Islet precursor cell (in vitro differentiated cells): Measurements from ENCODE around the gene MAP1LC3B2.
"Not testable (repeated sequence)": the region's sequence is repeated elsewhere in the genome, so short reads cannot be mapped to it uniquely, and the experiment has no call there.

Source experiments
- DNase-seq: peaks from one replicate; pipeline ENCODE4 v3.0.0-alpha.2; 2018

Gene MAP1LC3B2

DNA sequence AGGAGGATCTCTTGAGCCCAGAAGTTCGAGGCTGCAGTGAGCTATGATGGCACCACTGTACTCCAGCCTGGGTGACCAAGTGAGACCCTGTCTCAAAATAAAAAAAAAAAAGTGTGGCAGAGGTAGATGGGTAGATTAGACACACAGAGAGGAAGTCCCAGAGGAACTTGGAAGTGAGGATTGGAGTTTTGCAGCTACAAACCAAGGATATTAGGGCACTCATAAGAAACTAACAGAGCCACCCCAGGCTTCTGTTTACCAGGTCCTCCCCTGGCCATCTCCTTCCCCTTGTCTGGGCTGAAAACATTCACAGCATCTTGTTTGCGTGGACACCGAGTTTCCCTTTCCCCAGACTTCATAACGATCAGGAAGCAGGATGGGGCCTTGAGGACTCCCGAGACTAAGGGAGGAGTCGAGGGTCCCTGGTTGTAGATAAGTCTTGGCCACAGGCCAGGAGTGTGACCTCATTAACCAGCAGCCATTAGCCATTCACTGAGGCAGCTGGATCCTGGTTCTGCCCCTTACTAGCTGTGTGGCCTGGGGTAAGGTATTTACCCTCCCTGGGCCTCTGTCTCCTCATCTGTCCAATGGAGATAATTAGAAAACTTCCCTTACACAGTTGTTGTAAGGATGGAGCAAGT lies 2.1 kb downstream of the MAP1LC3B2 start:
- DNase-seq: no peak

DNA sequence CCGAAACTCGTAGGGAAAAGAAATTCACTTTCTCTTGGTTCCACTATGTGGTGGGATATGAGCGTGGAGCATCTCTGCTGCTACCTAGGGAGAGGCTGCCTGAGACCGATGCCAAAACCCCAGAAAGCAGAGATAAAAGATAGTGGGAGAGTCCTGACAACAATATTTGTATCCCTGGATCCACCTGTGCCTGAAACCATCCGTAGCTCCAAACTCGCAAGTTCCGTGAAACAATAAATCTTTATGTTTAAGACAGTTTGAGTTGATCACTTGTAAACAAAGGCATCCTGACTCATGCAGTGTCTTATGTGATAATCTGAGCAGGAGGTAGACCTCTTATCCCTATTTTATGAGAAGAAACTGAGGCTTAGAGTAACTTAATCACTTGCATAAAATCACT lies 2.9 kb downstream of the MAP1LC3B2 start:
- no peak for DNase-seq

DNA sequence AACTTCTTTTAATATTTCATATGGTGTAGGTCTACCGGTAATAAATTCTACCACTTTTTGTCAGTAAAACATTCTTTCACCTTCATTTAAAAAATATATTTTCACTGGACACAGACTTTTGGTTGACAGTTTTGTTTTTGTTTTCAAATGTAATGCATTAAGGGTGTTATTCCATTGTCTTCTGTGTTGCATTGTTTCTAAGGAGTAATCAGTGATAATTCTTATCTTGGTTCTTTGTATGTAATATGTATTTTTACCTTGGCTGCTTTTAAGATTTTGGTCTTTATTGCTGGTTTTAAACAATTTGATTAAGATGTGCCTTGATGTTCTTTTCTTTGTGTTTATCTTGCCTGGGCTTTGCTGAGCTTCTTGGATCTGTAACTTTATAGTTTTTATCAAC lies 4.1 kb downstream of the MAP1LC3B2 start:
- DNase-seq: no peak

DNA sequence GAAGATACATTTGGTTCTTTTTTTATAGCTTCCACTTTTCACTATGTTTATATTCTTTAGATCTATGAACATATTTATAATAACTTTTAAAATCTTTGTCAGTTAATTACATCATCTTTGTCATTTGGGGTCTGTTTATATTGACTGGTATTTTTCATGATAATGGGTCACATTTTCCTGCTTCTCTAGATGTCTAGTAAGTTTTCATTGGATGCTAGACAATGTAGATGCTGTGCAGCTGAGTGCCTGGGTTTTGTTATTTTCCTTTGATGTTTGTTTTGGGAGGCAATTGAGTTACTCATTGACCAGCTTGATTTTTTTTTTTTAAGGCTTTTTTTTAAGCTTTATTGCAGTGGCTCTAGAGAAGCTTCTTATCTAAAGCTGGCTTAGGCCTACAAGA lies 4.9 kb downstream of the MAP1LC3B2 start:
- no peak for DNase-seq

DNA sequence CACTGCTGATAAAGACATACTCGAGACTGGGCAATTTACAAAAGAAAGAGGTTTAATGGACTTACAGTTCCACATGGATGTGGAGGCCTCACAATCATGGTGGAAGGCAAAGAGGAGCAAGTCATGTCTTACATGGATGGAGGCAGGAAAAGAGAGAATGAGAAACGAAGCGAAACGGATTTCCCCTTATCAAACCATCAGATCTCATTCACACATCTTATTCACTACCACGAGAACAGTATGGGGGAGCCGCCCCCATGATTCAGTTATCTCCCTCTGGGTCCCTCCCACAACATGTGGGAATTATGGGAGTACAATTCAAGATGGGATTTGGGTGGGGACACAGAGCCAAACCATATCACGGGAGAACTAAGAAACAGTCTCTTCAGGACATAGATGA lies 6.0 kb downstream of the MAP1LC3B2 start:
- DNase-seq: not testable (repeated sequence)

DNA sequence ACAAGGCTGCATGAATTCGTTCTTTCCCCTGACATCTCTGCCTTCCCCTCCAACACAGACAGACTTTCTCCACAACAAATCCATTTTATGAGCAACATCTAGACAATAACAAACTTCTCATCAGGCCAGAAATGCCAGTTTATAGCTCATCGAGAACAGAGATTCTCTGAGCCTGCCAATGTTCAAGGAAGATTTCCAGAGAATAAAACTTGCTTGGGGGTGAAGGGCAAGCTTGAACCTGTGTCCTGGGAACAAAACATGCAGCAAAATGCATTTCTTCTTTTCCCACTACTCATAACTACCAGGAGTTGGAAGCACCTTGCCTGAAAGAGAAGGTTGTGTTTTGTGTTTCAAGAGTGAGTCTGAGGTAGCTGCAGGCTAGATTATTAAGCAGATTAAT lies 6.8 kb downstream of the MAP1LC3B2 start:
- no peak for DNase-seq

DNA sequence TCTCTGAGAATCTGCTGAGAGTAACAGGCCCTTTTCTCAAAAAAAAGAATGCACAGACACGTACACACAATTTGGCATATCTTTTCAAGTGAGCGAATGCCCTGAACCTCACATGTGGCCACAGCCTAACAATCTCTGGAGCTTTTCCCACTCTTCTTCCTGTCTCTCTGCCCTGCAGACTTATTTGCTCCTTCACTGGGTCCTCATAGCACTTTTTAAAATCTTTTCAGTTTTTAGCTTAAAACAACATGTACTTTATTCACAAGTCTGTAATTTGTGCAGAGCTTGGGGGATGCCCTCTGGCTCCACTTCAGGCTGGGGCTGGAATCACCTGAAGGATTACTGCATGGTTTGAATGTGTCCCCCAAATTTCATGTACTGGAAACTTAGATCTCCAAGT lies 9.0 kb downstream of the MAP1LC3B2 start:
- no peak for DNase-seq

DNA sequence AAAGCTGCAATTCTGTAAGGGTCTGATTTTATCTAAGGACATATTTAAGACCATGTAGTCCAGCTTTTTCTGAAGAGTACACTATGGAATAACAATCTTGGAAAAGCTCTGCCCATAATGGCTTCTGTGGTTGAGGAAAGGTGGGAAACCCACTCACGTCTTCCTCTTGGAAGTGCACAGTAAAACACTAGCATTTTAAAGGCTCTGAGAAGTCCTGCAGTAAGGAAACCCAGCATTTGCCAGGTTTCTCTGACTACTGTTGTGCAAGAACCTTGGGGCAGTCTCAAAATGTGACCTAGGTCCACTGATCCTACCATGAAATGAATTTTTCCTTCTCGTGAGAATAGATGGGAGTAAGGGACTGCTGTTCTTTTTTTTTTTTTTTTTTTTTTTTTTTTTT lies 11.9 kb downstream of the MAP1LC3B2 start:
- DNase-seq: no peak

DNA sequence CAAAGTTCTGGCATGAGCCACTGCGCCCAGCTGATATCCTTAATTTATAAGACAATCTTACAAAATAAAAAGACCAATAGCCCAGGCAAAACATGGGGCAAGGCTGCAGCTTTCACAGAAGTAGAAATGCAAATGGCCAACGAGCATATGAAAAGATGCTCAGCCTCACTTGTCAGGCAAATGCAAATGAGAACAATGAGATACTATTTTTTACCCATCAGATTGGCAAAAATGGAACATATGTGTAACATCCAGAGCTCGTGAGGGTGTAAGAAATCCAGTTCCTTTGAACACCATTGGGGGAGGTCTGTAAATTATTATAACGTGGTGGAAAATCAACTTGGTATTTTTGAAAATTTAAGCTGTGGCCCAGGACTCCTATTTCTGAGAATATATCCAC lies 14.6 kb downstream of the MAP1LC3B2 start:
- DNase-seq: no peak

DNA sequence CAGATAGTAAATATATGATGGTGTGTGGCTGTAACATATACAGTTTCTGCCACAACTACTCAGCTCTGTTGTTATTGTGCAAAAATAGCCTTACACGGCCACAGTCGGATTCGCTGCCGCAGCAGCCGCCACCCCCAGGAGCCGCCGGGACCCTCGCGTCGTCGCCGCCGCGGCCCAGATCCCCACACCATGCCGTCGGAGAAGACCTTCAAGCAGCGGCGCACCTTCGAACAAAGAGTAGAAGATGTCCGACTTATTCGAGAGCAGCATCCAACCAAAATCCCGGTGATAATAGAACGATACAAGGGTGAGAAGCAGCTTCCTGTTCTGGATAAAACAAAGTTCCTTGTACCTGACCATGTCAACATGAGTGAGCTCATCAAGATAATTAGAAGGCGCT lies 16.6 kb downstream of the MAP1LC3B2 start:
- DNase-seq: not testable (repeated sequence)

DNA sequence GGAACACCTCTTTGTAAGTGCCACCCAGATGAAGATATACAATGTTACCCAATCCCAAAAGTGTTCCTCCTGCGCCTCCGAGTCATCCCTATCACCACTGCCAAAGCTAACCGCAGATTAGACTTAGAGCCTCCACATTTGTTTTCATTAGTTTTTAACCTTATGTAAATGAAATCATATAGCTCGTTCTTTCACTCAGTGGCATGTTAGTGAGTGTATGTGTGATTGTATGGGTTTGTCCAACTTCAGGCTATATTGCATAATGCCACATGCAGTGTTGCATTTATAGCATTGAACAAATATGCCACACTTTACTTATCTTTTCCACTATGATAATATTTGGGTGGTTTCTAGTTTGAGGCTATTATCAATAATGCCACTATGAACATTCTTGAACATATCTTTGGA lies 18.0 kb downstream of the MAP1LC3B2 start:
- DNase-seq: no peak

DNA sequence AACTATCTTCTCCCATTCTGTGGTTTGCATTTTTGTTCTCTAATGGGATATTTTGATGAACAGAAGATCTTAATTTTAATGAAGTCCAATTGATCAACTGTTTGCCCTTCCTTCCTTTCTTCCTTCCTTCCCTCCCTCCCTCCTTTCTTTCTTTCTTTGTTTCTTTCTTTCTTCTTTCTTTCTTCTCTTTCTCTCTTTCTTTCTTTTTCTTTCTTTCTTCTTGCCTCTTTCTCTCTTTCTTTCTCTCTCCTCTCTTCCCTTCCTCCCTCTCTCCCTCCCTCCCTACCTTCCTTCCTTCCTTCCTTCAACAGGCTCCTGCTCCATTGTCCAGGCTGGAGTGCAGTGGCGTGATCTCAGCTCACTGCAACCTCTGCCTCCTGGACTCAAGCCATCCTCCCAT lies 18.9 kb downstream of the MAP1LC3B2 start:
- no peak for DNase-seq

DNA sequence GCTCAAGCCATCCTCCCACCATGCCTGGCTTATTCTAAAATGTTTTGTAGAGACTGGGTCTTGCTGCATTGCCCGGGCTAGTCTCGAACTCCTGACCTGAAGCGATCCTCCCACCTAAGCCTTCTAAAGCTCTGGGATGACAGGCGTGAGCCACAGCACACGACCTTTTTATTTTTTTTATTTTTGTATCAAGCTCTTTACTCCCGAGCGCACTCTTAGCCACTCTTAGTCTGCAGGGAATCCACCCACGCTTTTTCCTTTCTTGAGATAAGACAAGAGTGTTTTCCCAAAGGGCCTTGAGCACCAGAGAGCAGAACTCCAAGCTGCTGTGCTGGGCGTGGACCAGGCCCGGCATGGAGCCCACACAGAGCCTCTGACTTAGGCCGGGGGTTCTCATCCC lies 23.4 kb downstream of the MAP1LC3B2 start:
- DNase-seq: no peak

DNA sequence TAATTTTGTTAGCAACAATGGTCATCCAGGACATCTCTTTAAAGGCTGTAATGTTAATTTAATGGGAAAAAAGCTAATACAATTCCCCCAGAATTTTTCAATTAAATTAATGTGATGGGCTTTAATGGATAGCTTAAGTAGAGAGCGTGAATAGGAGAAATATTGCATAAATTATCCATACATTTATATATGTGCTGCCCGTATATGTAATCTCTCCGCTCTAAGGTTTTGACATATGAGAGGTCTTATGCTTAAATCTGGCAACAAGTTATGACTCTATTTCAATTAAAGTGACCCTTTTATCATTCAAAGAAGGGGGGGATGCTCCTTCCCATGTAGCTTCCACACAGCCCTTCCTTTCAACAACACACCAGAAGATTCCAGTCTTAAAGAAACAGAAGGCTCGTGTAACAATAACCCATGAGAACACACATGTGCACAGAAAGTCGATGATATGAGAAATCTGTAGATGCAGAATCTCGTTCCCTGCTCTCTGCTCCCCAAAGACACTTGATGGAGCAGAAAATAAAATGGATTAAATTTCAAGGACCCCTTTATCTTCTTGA lies 24.0 kb downstream of the MAP1LC3B2 start:
- no peak for DNase-seq

DNA sequence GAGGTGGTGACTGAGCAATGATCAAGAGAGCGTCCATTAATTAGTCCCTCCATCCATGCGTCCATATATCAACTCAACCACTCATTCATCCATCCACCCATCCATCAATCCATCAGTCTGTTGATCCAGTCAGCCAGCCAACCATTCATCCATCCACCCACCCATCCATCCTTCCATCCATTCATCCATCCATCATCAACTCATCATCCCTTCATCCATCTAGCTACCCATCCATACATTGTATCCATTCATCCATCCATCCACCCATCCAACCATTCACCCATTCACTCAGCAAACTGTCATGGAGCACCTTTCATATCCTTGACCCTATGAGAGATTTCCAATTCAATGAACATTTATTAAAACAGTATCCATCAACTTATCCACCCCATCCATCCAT lies 28.1 kb downstream of the MAP1LC3B2 start:
- no peak for DNase-seq

DNA sequence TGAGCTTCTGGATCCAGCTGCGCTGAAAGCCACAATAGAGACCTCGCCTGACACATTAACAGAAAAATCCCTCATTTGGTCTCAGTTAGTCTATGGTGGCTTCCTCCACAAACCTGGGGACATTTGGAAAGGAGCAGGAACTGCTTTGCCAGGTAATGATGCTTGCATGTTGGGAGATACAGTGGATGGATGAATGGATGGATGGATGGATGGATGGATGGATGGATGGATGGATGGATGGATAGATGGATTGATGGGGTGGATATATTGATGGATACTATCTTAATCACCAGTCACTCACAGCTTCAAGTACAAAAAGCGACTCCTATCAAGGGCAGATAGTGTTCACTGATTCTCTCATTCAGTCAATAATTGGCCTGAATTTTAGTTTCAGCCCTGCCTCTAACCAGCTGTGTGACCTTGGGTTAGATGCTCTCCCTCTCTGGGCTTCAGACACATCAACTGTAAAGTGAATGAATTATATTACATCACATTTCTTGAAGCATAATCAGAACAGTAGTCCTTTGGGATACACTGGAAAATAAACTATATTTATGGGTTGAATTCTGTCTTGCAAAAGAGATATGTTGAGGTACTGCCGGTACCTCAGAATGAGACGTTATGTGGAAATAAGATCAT lies 29.3 kb downstream of the MAP1LC3B2 start:
- no peak for DNase-seq

DNA sequence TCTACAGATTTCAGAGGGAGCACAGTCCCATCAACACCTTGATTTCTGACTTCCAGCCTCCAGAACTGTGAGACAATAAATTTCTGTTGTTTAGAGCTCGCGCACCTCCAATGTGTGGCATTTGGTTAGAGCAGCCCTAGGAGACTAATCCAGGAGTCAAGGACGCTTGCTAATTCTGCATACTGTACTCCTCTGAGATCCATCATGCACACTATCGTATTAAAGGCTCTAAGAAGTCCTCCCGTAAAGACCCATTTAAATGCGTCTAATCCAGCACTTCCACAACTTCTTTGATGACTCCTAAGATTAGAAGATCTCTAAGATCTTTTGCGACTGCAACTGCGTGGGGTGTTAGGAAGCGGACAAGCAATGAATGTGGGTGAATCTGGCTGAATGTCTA lies 30.4 kb downstream of the MAP1LC3B2 start:
- DNase-seq: no peak

DNA sequence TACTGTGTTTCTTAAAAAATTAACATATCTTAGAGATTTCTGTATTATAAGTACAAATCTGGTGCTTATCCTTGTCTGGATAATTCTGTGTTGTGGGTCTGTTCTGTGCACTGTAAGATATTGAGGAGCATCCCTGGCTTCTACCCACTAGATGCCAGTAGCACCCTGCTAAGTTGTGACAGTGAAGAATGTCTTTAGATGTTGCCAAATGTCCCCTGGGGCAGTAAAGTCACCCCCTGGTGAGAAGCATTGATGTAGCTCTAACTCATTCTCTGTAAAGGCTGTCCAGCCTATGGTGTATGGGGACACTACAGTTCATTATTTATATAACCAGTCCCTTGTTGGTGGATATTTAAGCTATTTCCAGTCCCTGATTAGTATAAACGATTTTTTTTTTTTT lies 31.4 kb downstream of the MAP1LC3B2 start:
- no peak for DNase-seq

DNA sequence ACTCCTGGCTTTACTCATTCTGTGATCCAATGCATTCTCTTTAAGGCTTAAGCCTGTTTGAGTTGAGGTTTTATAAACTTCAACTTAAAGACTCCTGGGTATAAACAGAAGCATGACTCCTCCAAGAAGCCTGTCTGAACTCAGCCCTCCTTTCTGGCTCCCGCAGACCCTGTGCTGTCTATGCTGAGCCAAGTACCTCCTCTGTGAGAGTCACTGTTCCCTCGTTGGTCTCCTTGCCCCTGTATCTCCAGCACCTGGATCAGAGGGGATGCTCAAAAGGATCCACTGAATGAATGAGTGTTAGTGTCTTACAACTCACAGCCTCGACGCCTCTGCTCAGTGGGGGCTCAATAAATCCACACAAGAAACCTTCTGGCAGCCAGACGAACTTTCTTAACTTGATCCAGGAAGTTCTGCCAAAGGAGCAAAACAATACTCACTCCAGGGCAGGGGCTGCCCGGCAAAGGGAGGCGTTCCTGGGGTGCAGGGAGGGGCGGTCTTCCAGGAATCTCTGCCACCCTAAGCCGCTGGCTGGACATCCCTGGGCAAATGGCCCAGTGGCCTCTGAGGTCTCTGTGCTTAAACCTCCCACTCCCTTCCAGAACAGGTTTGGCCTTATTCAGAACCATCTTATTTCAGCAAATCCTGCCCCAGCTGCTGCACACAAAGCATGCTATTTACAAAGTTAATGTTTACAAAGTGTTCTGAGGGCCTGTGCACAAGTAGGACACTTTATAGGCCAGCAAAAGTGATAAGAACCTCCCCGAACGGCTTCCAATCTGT lies 32.9 kb downstream of the MAP1LC3B2 start:
- DNase-seq: peak; percentile 74

DNA sequence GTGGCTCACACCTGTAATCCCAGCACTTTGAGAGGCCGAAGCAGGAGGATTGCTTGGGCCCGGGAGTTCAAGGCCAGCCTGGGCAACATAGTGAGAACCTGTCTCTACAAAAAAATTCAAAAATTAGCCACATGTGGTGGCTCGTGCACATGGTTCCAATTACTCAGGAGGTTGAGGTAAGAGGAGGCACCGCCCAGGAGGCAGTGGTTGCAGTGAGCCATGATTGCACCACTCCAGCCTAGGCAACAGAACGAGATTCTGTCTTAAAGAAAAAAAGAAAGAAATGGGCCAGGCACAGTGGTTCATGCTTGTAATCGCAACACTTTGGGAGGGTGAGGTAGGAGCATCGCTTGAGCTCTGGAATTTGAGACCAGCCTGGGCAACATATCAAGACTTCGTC lies 33.5 kb downstream of the MAP1LC3B2 start:
- no peak for DNase-seq

DNA sequence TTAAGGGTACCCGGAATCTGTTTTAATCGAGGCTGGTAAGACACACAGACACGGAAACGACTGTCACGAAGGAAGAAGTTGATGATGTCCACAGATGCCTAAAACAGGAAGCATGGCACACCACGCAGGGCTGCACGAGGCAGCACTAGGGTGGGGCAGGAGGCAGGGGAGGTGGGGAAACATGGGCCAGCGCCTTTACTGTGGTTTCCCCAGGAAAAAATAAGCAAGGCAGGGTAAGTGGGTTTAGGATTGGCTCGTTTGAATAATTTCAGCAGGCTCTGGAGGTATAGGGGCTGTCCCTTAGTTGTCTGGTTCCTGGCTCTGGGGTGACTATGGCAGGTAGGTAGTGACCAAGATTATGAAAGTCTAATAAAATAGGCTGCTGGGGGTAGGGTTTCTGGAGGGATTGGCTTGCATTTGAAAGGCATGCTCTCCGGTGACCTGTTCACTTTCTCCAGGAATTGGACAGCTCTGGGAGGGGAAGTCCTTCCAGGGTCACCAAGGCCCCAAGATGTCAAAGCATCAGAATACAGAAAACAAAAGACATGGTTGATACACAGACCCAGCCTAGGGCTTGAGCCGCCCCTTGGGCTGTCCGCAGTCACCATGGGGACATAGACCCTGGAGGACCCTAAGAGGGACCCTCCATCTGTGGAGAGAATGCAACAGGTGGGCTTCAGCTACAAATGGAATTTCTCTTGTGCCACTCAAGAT lies 35.3 kb downstream of the MAP1LC3B2 start:
- DNase-seq: no peak

DNA sequence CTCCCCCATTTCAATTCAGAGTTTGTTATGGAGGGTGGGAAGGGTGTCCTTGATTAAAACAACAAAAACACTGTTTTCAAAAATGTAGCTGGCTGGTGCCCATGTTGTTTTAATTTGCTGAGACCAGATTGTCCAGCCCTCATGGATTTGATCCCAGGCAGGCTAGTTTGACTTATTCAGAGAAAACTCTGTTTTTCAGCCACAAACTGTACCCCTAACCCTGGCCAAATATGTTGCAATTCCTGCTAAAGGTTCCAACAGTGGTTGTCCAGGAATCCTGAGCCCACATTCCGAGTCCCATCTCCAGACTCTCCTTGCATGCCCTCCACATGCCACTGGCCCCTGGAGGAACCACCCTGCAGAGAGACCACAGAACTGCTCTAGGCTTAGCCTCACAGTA lies 36.0 kb downstream of the MAP1LC3B2 start:
- no peak for DNase-seq

DNA sequence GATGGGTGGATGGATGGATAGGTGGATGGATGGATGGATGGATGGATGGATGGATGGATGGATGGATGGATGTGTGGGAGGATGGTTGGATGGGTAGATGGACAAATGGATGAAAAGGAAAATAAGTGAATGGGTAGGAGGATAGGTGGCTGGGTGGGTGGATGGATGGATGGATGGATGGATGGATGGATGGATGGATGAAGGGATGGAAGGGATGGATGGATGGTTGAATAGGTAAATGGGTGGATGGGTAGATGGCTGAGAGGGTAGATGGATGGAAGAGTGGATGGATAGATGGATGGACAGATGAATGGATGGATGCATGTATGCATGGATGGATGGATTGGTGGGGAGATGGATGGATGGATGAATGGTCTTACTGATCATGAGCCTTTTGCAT lies 36.5 kb downstream of the MAP1LC3B2 start:
- no peak for DNase-seq
